IPS-18a (cell line): ENCODE results near the gene PGRMC2.
"Not testable (repeated sequence)": the region's sequence is repeated elsewhere in the genome, so short reads cannot be mapped to it uniquely, and the experiment has no call there.

Experiments used
- H3K27ac ChIP-seq: one replicate; pipeline ENCODE4 v1.5.1; 2013; ENCODE audit warnings: low read length
- H3K27me3 ChIP-seq: one replicate; pipeline ENCODE4 v1.6.1; 2013; ENCODE audit warnings: mild to moderate bottlenecking, low read length; ENCODE audit not compliant: control insufficient read depth, insufficient read depth
- H3K36me3 ChIP-seq: one replicate; pipeline ENCODE4 v1.6.1; 2013; ENCODE audit warnings: low read depth, low read length; ENCODE audit not compliant: control insufficient read depth
- H3K4me1 ChIP-seq: one replicate; pipeline ENCODE4 v1.6.1; 2013; ENCODE audit warnings: low read depth, low read length; ENCODE audit not compliant: control insufficient read depth
- H3K4me3 ChIP-seq: one replicate; pipeline ENCODE4 v1.5.1; 2013; ENCODE audit warnings: low read length
- H3K9ac ChIP-seq: one replicate; pipeline ENCODE4 v1.6.1; 2013; ENCODE audit warnings: mild to moderate bottlenecking, low read length, moderate library complexity
- H3K9me3 ChIP-seq: one replicate; pipeline ENCODE4 v1.6.1; 2013; ENCODE audit warnings: low read depth, low read length; ENCODE audit not compliant: control insufficient read depth

The PGRMC2 gene

GRCh38 chr4:128284317-128284716, 3.3 kb downstream of the PGRMC2 start:
- no peaks in the 10 kb centered on the region for H3K9me3 ChIP-seq
- H3K4me1 ChIP-seq, result peaks cover 4% of the 10 kb centered on the region
- H3K9ac ChIP-seq, result no peak overlapping the region
- no peaks in the 10 kb centered on the region for H3K27me3 ChIP-seq
- no peak overlapping the region for H3K27ac ChIP-seq
- H3K4me3 ChIP-seq, result peak overlapping the region; percentile 27
- H3K36me3 ChIP-seq, result peaks cover 8% of the 10 kb centered on the region

DNA sequence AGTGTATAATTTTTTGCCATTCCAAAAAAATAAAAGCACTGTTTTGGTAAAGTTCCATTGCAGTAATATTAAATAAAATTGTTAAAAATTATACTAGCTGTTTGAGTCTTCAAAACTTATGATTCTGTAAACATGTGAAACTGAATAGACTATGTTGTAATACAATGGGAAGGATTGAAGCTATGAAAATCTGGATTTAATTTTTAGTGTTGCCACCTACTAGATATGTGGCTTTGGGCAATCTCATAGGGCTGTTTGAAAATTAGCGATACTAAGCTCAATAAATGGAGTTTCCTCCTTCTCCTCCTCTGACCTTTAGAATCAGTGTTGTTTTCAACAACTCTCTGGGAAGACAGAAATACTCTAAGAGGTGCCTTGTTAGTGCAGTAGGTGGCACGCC, 4.5 kb downstream of the PGRMC2 start:
- Histone ChIP-seq H3K4me1 (no peaks in the 10 kb centered on the region), H3K4me3 (no peak overlapping the region), H3K27me3 (no peaks in the 10 kb centered on the region), H3K36me3 (peaks cover 8% of the 10 kb centered on the region), H3K27ac (no peak overlapping the region), H3K9me3 (no peaks in the 10 kb centered on the region), H3K9ac (no peak overlapping the region)

DNA sequence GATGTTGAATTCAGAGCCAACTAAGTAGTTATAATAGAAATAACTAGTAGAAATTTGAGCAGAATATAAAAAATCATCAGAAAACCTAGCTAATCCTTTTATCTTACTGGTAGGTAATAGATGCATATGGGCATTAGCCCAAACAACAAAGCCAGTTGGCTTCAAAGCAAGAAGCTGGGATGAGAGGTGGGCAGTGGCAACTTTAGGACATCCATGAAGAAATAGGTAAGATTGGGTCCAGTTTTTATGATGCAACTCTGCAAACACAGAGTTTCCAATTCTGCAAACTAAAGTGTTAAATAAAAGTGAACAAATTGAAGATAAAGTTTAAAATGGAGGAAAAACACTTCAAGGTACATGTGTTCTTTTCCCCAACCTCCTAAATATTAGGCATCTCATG, 5.1 kb downstream of the PGRMC2 start:
- no peak overlapping the region for H3K27ac ChIP-seq
- no peaks in the 10 kb centered on the region for H3K9me3 ChIP-seq
- peaks cover 8% of the 10 kb centered on the region for H3K36me3 ChIP-seq
- no peak overlapping the region for H3K9ac ChIP-seq
- no peaks in the 10 kb centered on the region for H3K27me3 ChIP-seq
- no peak overlapping the region for H3K4me3 ChIP-seq
- H3K4me1 ChIP-seq, result no peaks in the 10 kb centered on the region

GRCh38 chr4:128281354-128281753, 6.3 kb downstream of the PGRMC2 start:
- Histone ChIP-seq H3K4me1 (no peaks in the 10 kb centered on the region), H3K27ac (no peak overlapping the region), H3K27me3 (no peaks in the 10 kb centered on the region), H3K9me3 (no peaks in the 10 kb centered on the region), H3K9ac (no peak overlapping the region), H3K36me3 (peaks cover 8% of the 10 kb centered on the region), H3K4me3 (no peak overlapping the region)

DNA sequence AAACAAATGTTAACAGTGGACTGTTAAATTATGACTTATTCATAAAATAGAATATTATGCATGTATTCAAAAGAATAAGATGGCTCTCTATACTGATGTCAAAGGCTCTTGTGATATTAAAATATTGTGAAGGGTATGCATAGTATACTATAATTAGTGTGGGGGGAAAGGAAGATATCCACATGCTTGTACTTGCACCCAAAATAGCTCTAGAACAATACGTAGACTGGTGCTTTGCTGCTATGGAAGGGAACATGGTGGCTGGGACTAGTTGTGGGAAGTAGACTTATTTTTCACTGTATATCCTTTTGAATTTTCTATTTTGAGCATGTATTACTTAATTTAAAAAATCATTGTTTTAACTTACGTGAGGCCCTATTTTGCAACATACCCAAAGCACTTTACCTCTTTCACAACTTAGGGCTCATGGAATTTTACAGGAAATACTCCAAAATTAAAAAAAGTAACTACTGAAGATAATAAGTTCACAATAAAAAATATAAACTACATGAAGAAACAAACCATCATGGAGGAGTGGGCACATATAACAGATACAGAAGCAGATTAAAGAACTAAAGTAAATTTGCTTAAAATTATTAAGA, 7.9 kb downstream of the PGRMC2 start:
- Histone ChIP-seq H3K4me3 (no peak overlapping the region), H3K27me3 (no peaks in the 10 kb centered on the region), H3K4me1 (no peaks in the 10 kb centered on the region), H3K27ac (no peak overlapping the region), H3K9ac (no peak overlapping the region), H3K9me3 (no peaks in the 10 kb centered on the region), H3K36me3 (peaks cover 8% of the 10 kb centered on the region)

GRCh38 chr4:128277856-128278255, 9.8 kb downstream of the PGRMC2 start:
- Histone ChIP-seq H3K27me3 (no peaks in the 10 kb centered on the region), H3K27ac (no peak overlapping the region), H3K9me3 (no peaks in the 10 kb centered on the region), H3K36me3 (peaks cover 6% of the 10 kb centered on the region), H3K4me1 (no peaks in the 10 kb centered on the region), H3K9ac (no peak overlapping the region), H3K4me3 (no peak overlapping the region)

- peaks cover 18% of the 10 kb centered on the region for H3K36me3 ChIP-seq
- no peak overlapping the region for H3K9ac ChIP-seq
- no peaks in the 10 kb centered on the region for H3K9me3 ChIP-seq
- H3K27me3 ChIP-seq, result no peaks in the 10 kb centered on the region
- H3K27ac ChIP-seq, result no peak overlapping the region
- H3K4me3 ChIP-seq, result no peak overlapping the region
- H3K4me1 ChIP-seq, result no peaks in the 10 kb centered on the region
These were observed 12.3 kb downstream of the PGRMC2 start for GRCh38 chr4:128275346-128275745.

- Histone ChIP-seq H3K36me3 (peaks cover 26% of the 10 kb centered on the region), H3K27me3 (no peaks in the 10 kb centered on the region), H3K27ac (no peak overlapping the region), H3K9me3 (no peaks in the 10 kb centered on the region), H3K4me3 (no peak overlapping the region), H3K4me1 (no peaks in the 10 kb centered on the region), H3K9ac (no peak overlapping the region)
These were observed 16.1 kb downstream of the PGRMC2 start for GRCh38 chr4:128271551-128271950.

GRCh38 chr4:128268970-128269369, 18.6 kb downstream of the PGRMC2 start:
- H3K9me3 ChIP-seq, result no peaks in the 10 kb centered on the region
- H3K4me3 ChIP-seq, result no peak overlapping the region
- peaks cover 26% of the 10 kb centered on the region for H3K36me3 ChIP-seq
- H3K9ac ChIP-seq, result no peak overlapping the region
- H3K27me3 ChIP-seq, result no peaks in the 10 kb centered on the region
- no peak overlapping the region for H3K27ac ChIP-seq
- H3K4me1 ChIP-seq, result no peaks in the 10 kb centered on the region

GRCh38 chr4:128267745-128268144, 19.9 kb downstream of the PGRMC2 start:
- no peak overlapping the region for H3K27ac ChIP-seq
- H3K4me3 ChIP-seq, result no peak overlapping the region
- H3K9me3 ChIP-seq, result no peaks in the 10 kb centered on the region
- H3K4me1 ChIP-seq, result no peaks in the 10 kb centered on the region
- no peak overlapping the region for H3K9ac ChIP-seq
- no peaks in the 10 kb centered on the region for H3K27me3 ChIP-seq
- H3K36me3 ChIP-seq, result peaks cover 26% of the 10 kb centered on the region

DNA sequence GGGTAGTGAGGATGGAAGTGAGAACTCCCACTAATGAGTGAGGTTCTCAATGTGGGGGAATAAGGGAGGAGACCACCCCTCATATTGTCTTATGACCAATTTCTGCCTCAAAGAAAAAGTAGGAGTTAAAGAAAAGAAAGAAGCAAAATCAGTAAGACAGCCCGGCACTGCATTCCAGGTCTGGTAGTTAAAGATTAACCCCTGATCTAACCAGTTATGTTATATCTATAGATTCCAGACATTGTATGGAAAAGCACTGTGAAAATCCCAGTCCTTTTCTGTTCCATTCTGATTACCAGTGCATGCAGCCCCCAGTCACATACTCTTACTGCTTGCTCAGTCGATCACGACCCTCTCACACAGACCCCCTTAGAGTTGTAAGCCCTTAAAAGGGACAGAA, 20.4 kb downstream of the PGRMC2 start:
- H3K27ac ChIP-seq, H3K4me1 ChIP-seq, H3K9ac ChIP-seq, H3K27me3 ChIP-seq, H3K4me3 ChIP-seq, H3K9me3 ChIP-seq: not testable (repeated sequence)
- peaks cover 25% of the 10 kb centered on the region for H3K36me3 ChIP-seq

DNA sequence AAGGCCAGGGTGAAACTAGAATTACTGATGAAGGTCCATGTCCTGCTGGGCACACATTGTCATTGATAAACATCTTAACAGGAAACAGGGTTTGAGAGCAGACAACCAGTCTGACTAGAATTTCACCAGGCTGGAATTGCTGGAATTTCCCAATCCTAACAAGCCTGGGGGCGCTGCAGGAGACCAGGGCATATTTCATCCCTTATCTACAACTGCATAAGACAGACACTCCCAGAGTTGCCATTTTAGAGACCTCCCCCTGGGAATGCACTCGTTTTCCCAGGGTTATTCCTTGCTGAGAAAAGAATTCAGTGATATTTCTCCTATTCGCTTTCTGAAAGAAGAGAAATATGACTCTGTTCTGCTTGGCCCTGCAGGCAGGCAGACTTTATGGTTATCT, 22.1 kb downstream of the PGRMC2 start:
- not testable (repeated sequence) for H3K9ac ChIP-seq, H3K4me3 ChIP-seq, H3K27ac ChIP-seq, H3K4me1 ChIP-seq, H3K9me3 ChIP-seq, H3K27me3 ChIP-seq
- peaks cover 10% of the 10 kb centered on the region for H3K36me3 ChIP-seq
